Progenitor cell of endocrine pancreas (in vitro differentiated cells): ENCODE results near the gene CRYBB1. TPM values are rescaled to one million over a fixed set of nuclear protein-coding genes. Genes with fewer than 3 reads are reported as not detected.

Experiments
- DNase-seq: peaks from one replicate; pipeline ENCODE4 v3.0.0; 2021; ENCODE audit warnings: low spot score; ENCODE audit not compliant: unreplicated experiment
- H3K27ac Mint-ChIP-seq: 2 replicates; pipeline ENCODE4 v1.8.0; 2021; ENCODE audit warnings: mild to moderate bottlenecking, moderate library complexity, mixed read lengths
- H3K27me3 Mint-ChIP-seq: 2 replicates; pipeline ENCODE4 v1.8.0; 2021; ENCODE audit warnings: mixed read lengths
- H3K36me3 Mint-ChIP-seq: 2 replicates; pipeline ENCODE4 v1.8.0; 2022; ENCODE audit warnings: mixed read lengths; ENCODE audit not compliant: insufficient read depth
- H3K4me1 Mint-ChIP-seq: 2 replicates; pipeline ENCODE4 v1.8.0; 2021; ENCODE audit warnings: low read depth, mixed read lengths
- H3K4me3 Mint-ChIP-seq: 2 replicates; pipeline ENCODE4 v1.8.0; 2021; ENCODE audit warnings: low read depth, mild to moderate bottlenecking, moderate library complexity, mixed read lengths
- H3K9me3 Mint-ChIP-seq: 2 replicates; pipeline ENCODE4 v1.8.0; 2021; ENCODE audit warnings: low read depth, mixed read lengths
- CTCF ChIP-seq: fragments of 200-600 bp; sonication (generic); IDR thresholded peaks from one replicate; pipeline ENCODE4 v1.5.0; 2021; ENCODE audit warnings: antibody characterized with exemption, mild to moderate bottlenecking; ENCODE audit not compliant: unreplicated experiment
- long read RNA-seq: library from polyadenylated mRNA; unstranded; transcript quantifications from one replicate; pipeline ENCODE4 v2.0.0, GENCODE V29; 2020
- total RNA-seq: library from RNA; stranded (reverse); gene quantifications from 2 replicates; pipeline ENCODE4 v1.2.1, GENCODE V29; 2021

Gene CRYBB1
- not detected in 2 replicates for total RNA-seq
- long read RNA-seq = 0 reads

GRCh38 chr22:26617271-26618199, at the start of gene CRYBB1:
Gene CRYBB1, minus strand, starts transcription at chr22:26618027. Its CDS starts 1,708 bp downstream, at chr22:26616319.
- DNase-seq = no peak
- no peak for TF ChIP-seq CTCF

GRCh38 chr22:26667140-26667539, 49.3 kb upstream of the CRYBB1 start:
- Mint-ChIP-seq H3K4me3 (no peak overlapping the region), H3K4me1 (no peaks in the 10 kb centered on the region), H3K27ac (no peak overlapping the region), H3K9me3 (peaks cover 3% of the 10 kb centered on the region), H3K27me3 (peaks cover 33% of the 10 kb centered on the region), H3K36me3 (no peaks in the 10 kb centered on the region)
- TF ChIP-seq CTCF = no peak
- no peak for DNase-seq

More at GRCh38 chr22:26617271-26618199, at the start of gene CRYBB1:
- no peaks in the 10 kb centered on the region for H3K9me3 Mint-ChIP-seq
- H3K36me3 Mint-ChIP-seq = no peaks in the 10 kb centered on the region
- H3K27me3 Mint-ChIP-seq = peaks cover 56% of the 10 kb centered on the region
- no peak within 1 kb of the TSS for H3K27ac Mint-ChIP-seq
- H3K4me1 Mint-ChIP-seq = no peaks in the 10 kb centered on the region
- no peak within 1 kb of the TSS for H3K4me3 Mint-ChIP-seq

GRCh38 chr22:26665813-26666231, 48.0 kb upstream of the CRYBB1 start:
- H3K36me3 Mint-ChIP-seq = no peaks in the 10 kb centered on the region
- H3K27me3 Mint-ChIP-seq = peaks cover 37% of the 10 kb centered on the region
- no peaks in the 10 kb centered on the region for H3K4me1 Mint-ChIP-seq
- H3K27ac Mint-ChIP-seq = no peak overlapping the region
- TF ChIP-seq CTCF = no peak
- H3K4me3 Mint-ChIP-seq = no peak overlapping the region
- DNase-seq = no peak
- no peaks in the 10 kb centered on the region for H3K9me3 Mint-ChIP-seq

GRCh38 chr22:26663374-26663923, 45.6 kb upstream of the CRYBB1 start:
- no peak overlapping the region for H3K27ac Mint-ChIP-seq
- DNase-seq = no peak
- H3K4me1 Mint-ChIP-seq = peaks cover 2% of the 10 kb centered on the region
- TF ChIP-seq CTCF = no peak
- no peaks in the 10 kb centered on the region for H3K9me3 Mint-ChIP-seq
- H3K36me3 Mint-ChIP-seq = no peaks in the 10 kb centered on the region
- no peak overlapping the region for H3K4me3 Mint-ChIP-seq
- H3K27me3 Mint-ChIP-seq = peaks cover 45% of the 10 kb centered on the region

- H3K27ac Mint-ChIP-seq = no peak overlapping the region
- H3K27me3 Mint-ChIP-seq = peaks cover 51% of the 10 kb centered on the region
- no peaks in the 10 kb centered on the region for H3K9me3 Mint-ChIP-seq
- H3K4me1 Mint-ChIP-seq = peaks cover 6% of the 10 kb centered on the region
- TF ChIP-seq CTCF = no peak
- DNase-seq = no peak
- H3K36me3 Mint-ChIP-seq = no peaks in the 10 kb centered on the region
- no peak overlapping the region for H3K4me3 Mint-ChIP-seq
Observed at GRCh38 chr22:26662160-26662559, 44.3 kb upstream of the CRYBB1 start.
